ENCODE data around the gene SEZ6L.

The SEZ6L gene

GRCh38 chr22:26298605-26299310, 129.5 kb downstream of the SEZ6L start:
- DNase-seq (ENCODE audit: low read depth) = no peak

DNA sequence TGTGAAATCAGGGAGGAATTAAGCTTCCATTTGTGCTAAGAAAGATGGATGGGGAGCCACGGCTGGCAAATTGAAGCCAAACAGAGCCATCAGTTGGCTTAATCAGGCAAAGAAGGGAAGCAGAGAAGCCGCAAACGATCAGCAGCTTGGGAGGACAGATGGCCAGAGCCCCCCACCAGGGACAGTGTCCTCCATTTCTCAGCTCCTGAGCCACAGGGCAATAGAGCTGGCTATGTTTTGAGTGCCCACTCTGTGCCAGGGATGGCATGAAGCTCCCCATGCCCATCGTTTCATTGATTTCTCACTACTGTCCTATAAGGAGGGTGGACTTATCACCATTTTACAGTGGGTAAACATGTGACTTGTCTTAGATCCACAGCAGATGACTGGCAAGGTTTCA, 133.5 kb downstream of the SEZ6L start:
- no peak for DNase-seq (ENCODE audit: low read depth)

DNA sequence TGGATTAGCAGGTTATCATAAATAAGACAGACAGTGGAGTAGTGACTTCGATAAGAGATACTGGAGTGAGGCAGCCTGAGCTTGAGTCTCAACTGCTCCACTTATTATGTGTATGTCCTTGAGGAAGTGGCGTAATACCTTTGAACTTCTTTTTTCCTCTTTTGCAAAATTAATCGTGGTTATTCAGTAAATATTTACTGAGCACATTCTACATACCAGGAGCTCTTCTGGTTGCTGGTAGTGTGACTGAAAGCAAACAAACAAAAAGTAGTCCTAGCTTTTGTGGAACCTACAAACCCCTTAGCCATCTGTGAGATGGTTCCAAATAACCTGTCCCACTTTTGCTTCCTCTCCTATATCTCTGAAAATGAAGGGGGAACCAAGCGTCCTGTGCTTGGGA, 134.2 kb downstream of the SEZ6L start:
- no peak for DNase-seq (ENCODE audit: low read depth)

DNA sequence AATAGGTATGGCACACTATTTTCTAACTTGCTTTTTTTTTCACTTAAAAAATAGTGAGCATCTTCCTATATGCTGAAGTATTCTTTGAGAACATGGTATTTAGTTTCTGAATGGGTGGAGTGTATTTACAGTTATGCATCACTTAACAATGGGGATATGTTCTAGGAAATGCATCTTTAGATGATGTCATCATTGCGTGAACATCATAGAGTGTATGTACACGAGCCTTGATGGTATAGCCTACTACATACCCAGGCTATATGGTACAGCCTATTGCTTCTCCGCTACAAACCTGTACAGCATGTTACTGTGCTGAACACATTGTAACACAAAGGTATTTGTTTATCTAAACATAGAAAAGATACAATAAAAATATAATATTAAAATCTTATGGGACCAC, 135.5 kb downstream of the SEZ6L start:
- no peak for DNase-seq (ENCODE audit: low read depth)

DNA sequence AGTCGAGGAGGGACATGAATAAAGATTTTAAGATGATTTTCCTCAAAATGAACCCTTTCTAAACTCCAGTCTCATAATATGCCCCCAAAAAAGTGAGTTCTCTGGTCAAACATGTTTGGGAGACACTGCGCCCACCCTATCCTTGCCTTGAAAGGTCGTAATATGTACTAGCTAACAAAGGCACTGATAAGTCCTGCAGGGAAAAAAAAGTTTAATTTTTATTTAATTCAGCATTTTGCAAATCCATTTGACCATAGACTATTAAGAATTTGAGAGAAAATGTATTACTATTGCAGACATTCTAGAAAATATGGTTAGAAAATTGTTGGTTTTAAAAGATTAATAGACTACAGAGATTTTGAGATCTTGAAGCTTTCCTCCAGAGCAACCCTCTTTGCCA, 139.2 kb downstream of the SEZ6L start:
- no peak for DNase-seq (ENCODE audit: low read depth)

- no peak for DNase-seq (ENCODE audit: low read depth)
These were observed 141.4 kb downstream of the SEZ6L start for GRCh38 chr22:26310616-26311015.

GRCh38 chr22:26313291-26313690, 144.0 kb downstream of the SEZ6L start:
- no peak for DNase-seq (ENCODE audit: low read depth)

DNA sequence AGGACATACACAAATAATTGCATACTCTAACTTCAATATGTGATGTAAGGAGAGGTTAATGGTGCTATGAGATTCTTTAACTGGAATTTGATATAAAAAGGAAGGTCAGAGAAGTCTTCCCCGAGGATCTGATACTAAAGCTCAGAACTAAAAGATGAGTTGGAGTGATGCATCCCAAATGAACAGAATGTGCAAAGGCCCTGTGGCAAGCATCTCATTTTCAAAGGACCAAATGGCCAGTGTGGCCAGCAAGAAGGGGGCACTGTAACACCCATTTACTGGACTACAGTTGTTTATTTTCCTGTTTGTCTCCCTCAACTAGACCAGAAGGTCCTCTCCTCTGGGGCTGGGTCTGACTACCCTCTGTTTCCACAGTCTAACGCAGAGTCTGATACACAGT, 144.9 kb downstream of the SEZ6L start:
- no peak for DNase-seq (ENCODE audit: low read depth)

- no peak for DNase-seq (ENCODE audit: low read depth)
These were observed 145.4 kb downstream of the SEZ6L start for GRCh38 chr22:26314656-26315055.

DNA sequence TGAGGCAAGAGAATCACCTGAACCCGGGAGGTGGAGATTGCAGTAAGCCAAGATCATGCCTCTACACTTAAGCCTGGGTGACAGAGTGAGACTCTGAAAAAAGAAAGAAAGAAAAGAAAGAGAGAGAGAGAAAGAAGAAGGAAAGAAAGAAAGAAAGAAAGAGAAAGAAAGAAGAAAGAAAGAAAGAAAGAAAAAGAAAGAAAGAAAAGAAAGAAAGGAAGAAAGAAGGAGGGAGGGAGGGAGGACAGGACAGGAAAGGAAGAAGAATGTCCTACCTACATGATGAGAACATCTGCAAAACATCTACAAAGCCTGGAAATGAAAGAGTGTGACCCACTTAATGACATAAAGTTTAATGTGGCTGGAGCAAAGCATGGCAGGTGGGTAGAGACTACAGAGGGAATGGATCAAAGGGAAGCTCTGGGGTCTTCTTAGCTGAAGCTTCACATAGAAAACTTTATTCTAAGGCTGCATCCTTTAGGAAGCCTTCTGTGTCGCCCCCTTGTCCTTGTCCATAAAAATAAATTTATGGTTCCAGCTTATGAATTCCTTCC, 147.5 kb downstream of the SEZ6L start:
- no peak for DNase-seq (ENCODE audit: low read depth)

DNA sequence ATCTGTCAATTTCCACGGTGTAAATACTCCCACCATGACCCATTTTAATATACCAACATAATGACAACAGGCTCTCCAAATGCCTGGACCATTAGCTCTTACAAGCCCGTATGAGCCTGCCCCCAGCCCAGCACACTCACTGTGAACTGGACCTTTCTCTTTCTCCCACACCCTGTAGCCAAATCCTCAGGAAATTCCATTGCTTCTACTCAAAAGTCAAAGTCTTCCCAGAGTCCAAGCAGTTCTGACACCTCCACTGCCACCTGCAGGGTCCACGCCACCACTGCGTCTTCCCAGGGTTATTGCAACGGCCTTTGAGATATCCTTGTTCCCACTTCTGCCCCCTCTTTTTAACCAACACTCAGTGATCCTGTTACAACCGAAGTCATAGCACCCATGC, 149.7 kb downstream of the SEZ6L start:
- no peak for DNase-seq (ENCODE audit: low read depth)

GRCh38 chr22:26320447-26320846, 151.2 kb downstream of the SEZ6L start:
- DNase-seq (ENCODE audit: low read depth) = no peak

DNA sequence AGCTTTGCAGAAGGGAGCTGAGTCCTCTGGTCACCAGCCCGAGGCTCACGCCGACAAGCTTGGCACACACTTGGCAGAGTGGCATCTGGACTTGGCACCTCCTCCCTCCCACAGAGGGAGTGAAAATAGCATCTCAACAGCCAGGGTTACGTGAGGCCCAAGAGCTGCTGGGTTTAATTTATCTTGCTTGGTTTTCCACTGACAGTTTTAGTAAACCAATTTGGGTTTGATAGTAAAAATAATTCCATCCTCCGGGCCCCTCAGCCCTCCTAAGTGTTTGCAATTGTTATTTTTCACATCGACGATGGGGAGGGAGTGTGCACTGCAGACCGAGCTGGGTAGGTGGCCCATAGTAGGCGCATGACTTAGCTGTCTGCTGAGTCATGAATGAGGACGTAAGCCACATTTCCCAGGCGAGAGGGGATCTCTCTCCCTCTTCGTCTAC, 152.2 kb downstream of the SEZ6L start:
- DNase-seq (ENCODE audit: low read depth) = no peak

GRCh38 chr22:26322179-26322905, 153.1 kb downstream of the SEZ6L start:
- DNase-seq (ENCODE audit: low read depth) = no peak

DNA sequence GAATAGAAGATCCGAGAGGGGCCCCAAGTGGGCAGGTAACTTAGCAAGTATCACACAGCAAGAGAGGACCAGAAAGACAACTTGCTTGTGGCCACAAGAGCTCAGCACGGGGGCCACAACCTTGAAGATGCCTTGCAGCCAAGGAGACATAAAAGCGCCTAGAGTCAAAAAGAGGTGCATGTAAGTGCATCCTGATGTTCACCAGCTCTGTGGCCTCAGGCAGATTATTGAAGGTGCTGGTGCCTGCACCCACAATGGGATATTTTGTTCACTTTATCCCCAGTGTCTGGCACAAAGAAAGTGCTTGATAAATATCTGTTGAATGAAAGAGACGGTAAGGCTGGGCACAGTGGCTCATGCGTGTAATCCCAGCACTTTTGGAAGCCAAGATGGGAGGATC, 153.8 kb downstream of the SEZ6L start:
- DNase-seq (ENCODE audit: low read depth) = no peak

DNA sequence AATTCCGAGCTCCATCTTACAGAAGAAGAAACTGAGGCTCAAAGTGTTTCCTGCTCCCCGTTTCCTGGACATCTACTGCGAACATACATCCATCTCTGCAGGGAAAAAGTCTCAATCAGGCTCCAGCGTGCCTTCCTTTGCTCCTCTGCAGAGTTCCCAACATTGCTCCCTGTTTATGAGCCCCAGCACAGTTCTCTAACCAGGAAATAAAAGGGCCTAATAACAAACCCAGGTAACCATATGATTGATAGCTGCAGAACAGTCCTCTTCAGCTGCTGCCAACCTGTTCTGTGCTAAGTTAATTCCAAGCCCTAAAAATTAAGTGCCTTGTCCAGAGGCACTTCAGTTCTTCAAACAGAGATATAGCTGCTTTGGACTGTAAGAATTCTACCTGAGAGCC, 154.9 kb downstream of the SEZ6L start:
- no peak for DNase-seq (ENCODE audit: low read depth)

DNA sequence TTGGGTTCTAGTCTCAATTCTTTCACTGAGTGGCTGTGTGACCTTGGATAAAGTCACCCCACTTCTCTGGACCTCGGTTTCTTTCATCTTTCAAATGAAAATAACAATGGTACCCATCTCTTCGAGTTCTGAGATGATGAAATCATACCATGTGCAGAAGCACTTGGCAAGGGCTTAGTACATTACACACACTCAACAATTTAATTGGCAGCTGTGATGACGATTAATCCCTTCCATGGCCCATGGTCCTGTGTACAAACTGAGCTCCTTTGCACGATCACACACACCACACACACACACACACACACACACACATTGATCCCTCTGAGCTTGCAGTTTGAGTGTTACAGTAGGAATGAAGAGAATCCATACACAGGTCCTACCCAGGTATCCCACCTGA, 156.4 kb downstream of the SEZ6L start:
- no peak for DNase-seq (ENCODE audit: low read depth)

- no peak for DNase-seq (ENCODE audit: low read depth)
These were observed 157.5 kb downstream of the SEZ6L start for GRCh38 chr22:26326803-26327202.

GRCh38 chr22:26327306-26327705, 158.0 kb downstream of the SEZ6L start:
- DNase-seq (ENCODE audit: low read depth) = no peak

- DNase-seq (ENCODE audit: low read depth) = no peak
These were observed 159.0 kb downstream of the SEZ6L start for GRCh38 chr22:26328221-26328620.

- DNase-seq (ENCODE audit: low read depth) = peak; percentile 23
These were observed 161.8 kb downstream of the SEZ6L start for GRCh38 chr22:26330971-26331625.

- DNase-seq (ENCODE audit: low read depth) = no peak
These were observed 164.0 kb downstream of the SEZ6L start for GRCh38 chr22:26333088-26333800.

All from stimulated activated CD4-positive, alpha-beta T cell treated with anti-CD3 and anti-CD28 coated beads, Interleukin-2, amount 100 ng/mL, for 4 hours (primary cell).